ES-I3 (cell line): ENCODE results near the gene LAMP2.

Experiments
- H3K36me3 ChIP-seq: 2 replicates; pipeline ENCODE4 v1.6.1; 2013; ENCODE audit warnings: mild to moderate bottlenecking, low read length, control low read depth, moderate library complexity; ENCODE audit not compliant: insufficient read depth
- H3K4me1 ChIP-seq: 2 replicates; pipeline ENCODE4 v1.6.1; 2013; ENCODE audit warnings: mild to moderate bottlenecking, control low read depth, low read length; ENCODE audit not compliant: insufficient read depth
- H3K9ac ChIP-seq: 2 replicates; pipeline ENCODE4 v1.6.1; 2013; ENCODE audit warnings: low read depth, mild to moderate bottlenecking, low read length, moderate library complexity
- H3K9me3 ChIP-seq: 2 replicates; pipeline ENCODE4 v1.6.1; 2013; ENCODE audit warnings: mild to moderate bottlenecking, low read length, moderate library complexity; ENCODE audit not compliant: control insufficient read depth, insufficient read depth

The LAMP2 gene

GRCh38 chrX:120429776-120430540 lies 39.1 kb downstream of the LAMP2 start:
- Histone ChIP-seq H3K36me3 (no peaks in the 10 kb centered on the region), H3K4me1 (peaks cover 4% of the 10 kb centered on the region; the same call in 1 of the 2 replicates), H3K9ac (no peak overlapping the region), H3K9me3 (no peaks in the 10 kb centered on the region)

GRCh38 chrX:120428309-120428708 lies 40.8 kb downstream of the LAMP2 start:
- H3K9me3 ChIP-seq, result no peaks in the 10 kb centered on the region
- no peaks in the 10 kb centered on the region for H3K36me3 ChIP-seq
- no peak overlapping the region for H3K9ac ChIP-seq
- peaks cover under 1% of the 10 kb centered on the region; the same call in 1 of the 2 replicates for H3K4me1 ChIP-seq

GRCh38 chrX:120426599-120426998 lies 42.5 kb downstream of the LAMP2 start:
- no peaks in the 10 kb centered on the region; the same call in 1 of the 2 replicates for H3K4me1 ChIP-seq
- no peaks in the 10 kb centered on the region for H3K36me3 ChIP-seq
- H3K9me3 ChIP-seq, result no peaks in the 10 kb centered on the region
- H3K9ac ChIP-seq, result no peak overlapping the region

- Histone ChIP-seq H3K9ac (no peak overlapping the region), H3K9me3 (no peaks in the 10 kb centered on the region)
Observed at GRCh38 chrX:120419463-120419862, 49.6 kb downstream of the LAMP2 start.

GRCh38 chrX:120408168-120408567 lies 60.9 kb downstream of the LAMP2 start:
- Histone ChIP-seq H3K36me3 (no peaks in the 10 kb centered on the region), H3K9ac (no peak overlapping the region), H3K4me1 (no peaks in the 10 kb centered on the region), H3K9me3 (no peaks in the 10 kb centered on the region)

More at GRCh38 chrX:120419463-120419862, 49.6 kb downstream of the LAMP2 start:
- Histone ChIP-seq H3K4me1 (no peaks in the 10 kb centered on the region), H3K36me3 (no peaks in the 10 kb centered on the region)

- H3K36me3 ChIP-seq, result no peaks in the 10 kb centered on the region
- no peaks in the 10 kb centered on the region for H3K9me3 ChIP-seq
Observed at GRCh38 chrX:120406638-120407037, 62.5 kb downstream of the LAMP2 start.

GRCh38 chrX:120402369-120402768 lies 66.7 kb downstream of the LAMP2 start:
- H3K36me3 ChIP-seq, result no peaks in the 10 kb centered on the region

More at GRCh38 chrX:120406638-120407037, 62.5 kb downstream of the LAMP2 start:
- H3K4me1 ChIP-seq, result no peaks in the 10 kb centered on the region
- H3K9ac ChIP-seq, result no peak overlapping the region

GRCh38 chrX:120401301-120401700 lies 67.8 kb downstream of the LAMP2 start:
- Histone ChIP-seq H3K9me3 (no peaks in the 10 kb centered on the region), H3K36me3 (no peaks in the 10 kb centered on the region), H3K4me1 (no peaks in the 10 kb centered on the region), H3K9ac (no peak overlapping the region)

More at GRCh38 chrX:120402369-120402768, 66.7 kb downstream of the LAMP2 start:
- no peaks in the 10 kb centered on the region for H3K4me1 ChIP-seq
- H3K9me3 ChIP-seq, result no peaks in the 10 kb centered on the region
- no peak overlapping the region for H3K9ac ChIP-seq

- H3K36me3 ChIP-seq, result no peaks in the 10 kb centered on the region
- peaks cover 15% of the 10 kb centered on the region for H3K4me1 ChIP-seq
- no peaks in the 10 kb centered on the region for H3K9me3 ChIP-seq
- no peak overlapping the region for H3K9ac ChIP-seq
Observed at GRCh38 chrX:120380699-120381098, 88.4 kb downstream of the LAMP2 start.

- H3K4me1 ChIP-seq, result peaks cover 15% of the 10 kb centered on the region
Observed at GRCh38 chrX:120379937-120380681, 89.0 kb downstream of the LAMP2 start.

GRCh38 chrX:120378570-120378969 lies 90.5 kb downstream of the LAMP2 start:
- no peak overlapping the region for H3K9ac ChIP-seq
- H3K9me3 ChIP-seq, result no peaks in the 10 kb centered on the region
- peaks cover 15% of the 10 kb centered on the region for H3K4me1 ChIP-seq
- no peaks in the 10 kb centered on the region for H3K36me3 ChIP-seq

More at GRCh38 chrX:120379937-120380681, 89.0 kb downstream of the LAMP2 start:
- Histone ChIP-seq H3K36me3 (no peaks in the 10 kb centered on the region), H3K9ac (no peak overlapping the region), H3K9me3 (no peaks in the 10 kb centered on the region)
